NCI-H510A (cell line): ENCODE measurements around the gene EIF4A3.

Experiments
- DNase-seq: peaks from one replicate; lab custom pipeline; 2025; lab: John Stamatoyannopoulos, UW

The EIF4A3 gene

DNA sequence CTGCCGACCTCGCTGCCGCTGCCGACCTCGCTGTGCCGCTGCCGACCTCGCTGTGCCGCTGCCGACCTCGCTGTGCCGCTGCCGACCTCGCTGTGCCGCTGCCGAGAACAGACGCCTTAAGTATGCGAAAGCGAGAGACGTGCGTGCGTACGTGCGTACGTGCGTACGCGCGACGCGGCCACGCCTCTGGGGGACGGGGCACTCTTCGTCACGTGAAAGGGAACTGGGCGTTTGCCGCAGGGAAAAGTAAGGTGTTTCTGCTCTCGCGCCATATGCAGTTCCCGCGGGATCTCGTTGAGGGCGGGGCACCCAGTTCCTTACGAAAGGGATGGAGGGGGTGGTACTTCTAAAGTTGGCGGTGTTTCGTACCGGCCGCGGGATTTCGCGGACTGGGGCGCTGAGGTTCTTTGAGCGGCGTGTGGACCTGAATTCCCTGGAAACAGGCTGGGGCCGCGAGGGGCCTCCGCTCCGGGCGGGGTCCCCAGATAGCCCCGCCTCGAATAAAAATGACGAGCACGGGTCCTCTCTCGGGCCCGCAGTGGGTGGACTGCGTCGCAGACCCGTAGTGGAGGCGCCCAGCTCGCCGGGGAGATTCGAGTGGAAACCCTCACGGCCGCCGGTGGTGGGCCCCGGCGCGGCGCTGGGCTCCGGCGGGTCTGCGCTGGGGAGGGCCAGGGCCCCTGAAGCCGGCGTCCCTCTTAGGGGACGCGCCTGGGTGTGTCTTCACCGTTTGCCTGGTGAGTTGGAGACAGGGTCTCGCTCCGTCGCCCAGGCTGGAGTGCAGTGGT lies at the start of gene EIF4A3:
EIF4A3 (minus strand) TSS at position 94 of the 788 bp plus-strand sequence. CDS start 167 bp downstream, outside the sequence.
- DNase-seq = peak; percentile 99

- no peak for DNase-seq
These were observed 49.7 kb upstream of the EIF4A3 start for GRCh38 chr17:80196652-80197051.

DNA sequence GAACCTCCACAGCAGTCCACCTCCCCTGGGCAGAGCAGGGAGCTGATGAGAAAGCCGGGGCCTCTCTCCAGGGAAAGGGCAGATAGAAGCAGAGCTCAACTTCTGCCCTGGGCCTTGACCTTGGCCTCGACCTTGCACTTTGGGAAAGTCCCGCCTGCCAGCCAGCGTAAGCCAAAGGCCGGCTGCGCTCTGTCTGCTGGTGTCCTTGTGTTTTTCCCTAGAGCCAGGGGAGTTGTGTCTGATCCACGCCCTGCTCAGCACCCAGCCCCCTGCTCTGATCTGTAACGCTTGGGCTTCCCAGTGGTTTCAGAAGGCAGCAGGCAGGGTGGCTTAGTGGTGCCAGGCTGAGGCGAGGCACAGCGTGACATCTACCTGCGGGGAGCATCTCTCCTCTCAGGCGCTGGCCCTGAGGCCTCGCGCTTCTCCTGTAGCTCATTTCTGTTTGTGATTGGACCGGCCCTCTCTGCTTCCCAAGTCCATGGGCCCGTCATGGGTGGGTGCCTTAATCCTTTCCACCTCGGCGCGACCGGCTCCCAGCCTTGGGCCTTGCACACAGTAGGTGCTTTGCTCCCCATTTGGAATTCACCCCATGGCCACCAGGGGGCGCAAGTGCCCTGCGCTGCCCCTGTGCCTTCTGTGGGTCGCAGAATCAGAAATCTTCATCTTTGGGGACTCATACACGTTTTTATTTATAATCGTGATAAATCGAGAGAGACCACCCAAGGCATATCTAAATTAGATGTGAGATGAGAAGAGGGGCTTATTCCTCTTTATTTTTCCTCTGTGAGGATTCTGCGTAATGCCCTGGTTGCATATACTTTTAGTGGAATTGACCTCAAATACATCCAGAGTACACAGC lies 49.0 kb upstream of the EIF4A3 start:
- no peak for DNase-seq

GRCh38 chr17:80195141-80195540 lies 48.2 kb upstream of the EIF4A3 start:
- no peak for DNase-seq

DNA sequence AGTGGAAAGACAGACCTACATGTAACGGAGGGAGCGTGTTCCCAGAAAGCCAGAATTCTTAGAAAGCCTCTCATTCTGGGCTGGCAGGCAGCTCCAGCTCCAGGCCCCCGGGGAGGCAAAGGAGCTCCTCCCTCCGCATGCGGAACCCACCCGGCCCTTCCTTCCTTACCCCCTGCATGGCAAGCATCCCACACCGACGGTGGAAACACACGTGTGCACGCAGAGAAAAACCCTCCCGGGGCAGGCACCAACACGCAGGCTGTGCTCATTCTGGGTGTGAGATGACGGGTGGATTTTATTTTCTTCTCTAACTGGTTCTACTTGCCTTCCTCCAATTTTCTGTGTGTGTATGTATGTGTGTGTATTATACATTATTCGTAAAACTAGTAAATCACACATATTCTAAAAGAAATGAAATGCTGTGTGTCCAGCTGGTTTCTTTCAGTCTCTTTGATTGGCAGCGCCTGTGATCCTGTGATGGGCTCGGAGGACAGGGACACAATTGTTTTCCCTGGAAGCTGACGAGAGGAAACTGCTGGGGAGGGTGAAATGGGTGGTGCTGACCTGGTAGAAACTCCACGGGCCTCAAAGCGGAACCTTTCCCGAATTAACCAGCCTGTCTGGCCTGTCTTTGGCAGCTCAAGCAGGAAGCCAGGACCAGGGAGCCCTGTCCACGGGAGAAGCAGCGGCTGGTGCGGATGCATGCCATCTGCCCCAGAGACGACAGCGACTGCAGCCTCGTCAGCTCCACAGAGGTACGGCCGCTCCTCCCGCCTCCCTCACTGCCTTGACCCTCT lies 45.1 kb upstream of the EIF4A3 start:
- DNase-seq = no peak

- DNase-seq = no peak
These were observed 44.3 kb upstream of the EIF4A3 start for GRCh38 chr17:80191192-80191591.

GRCh38 chr17:80190716-80191115 lies 43.8 kb upstream of the EIF4A3 start:
- no peak for DNase-seq

GRCh38 chr17:80189611-80190010 lies 42.7 kb upstream of the EIF4A3 start:
- DNase-seq = no peak

DNA sequence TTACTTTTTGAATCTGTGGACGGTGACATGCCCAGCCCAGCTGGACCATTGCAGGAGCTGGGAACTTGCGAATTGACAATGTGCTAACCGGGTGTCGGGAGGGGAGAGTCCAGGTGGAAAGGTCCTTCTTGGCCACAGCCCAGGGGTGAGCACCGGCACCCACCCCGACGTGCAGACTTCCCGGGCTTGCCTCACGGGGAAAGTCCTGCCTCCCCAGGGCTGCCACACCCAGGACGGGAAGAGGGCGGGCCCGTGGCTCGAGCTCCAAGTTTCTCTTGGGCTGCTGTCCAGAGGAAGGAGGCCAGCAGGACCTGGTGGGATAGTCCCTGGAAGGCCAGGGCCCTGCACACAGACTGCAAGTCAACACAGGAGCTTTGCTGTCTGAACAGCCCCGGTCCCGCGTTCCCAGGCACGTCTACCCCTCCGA lies 40.6 kb upstream of the EIF4A3 start:
- DNase-seq = no peak

DNA sequence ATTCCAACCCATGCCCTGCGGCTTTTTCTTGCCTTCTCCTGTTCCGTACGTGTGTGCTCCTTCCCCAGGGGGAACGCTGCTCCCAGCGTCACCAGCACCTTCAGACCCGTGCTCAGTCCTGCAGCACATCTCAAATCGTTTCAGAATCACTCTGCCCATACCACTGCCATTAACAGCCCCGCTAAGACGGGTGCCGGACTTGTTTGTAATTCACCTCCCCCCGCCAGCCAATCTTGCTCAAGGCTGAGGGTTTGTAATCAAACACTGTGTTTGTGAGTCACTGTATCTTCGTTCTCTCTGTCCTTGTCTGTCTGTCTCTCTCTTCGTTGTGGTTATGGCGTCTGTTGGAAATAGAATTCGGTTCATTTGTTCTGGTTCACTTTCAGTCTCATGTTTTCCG lies 40.2 kb upstream of the EIF4A3 start:
- DNase-seq = no peak

DNA sequence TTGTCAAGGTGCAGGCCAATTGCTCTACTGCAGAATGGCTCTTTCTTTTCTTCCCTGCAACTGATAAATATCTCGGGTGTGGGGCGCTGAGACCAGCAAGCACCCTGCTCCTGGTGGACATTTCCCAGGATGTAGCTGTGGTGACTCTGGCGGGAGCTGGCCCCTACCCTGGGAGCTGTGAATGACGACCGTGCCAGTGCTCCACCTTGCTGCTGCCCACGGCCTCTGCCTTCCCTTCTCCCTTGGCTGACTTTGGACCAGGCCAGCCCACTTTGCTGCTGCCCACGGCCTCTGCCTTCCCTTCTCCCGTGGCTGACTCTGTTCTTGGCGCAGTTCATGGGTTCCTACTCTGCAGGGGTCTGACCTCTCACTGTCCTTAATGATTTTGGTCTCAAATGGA lies 39.0 kb upstream of the EIF4A3 start:
- no peak for DNase-seq

DNA sequence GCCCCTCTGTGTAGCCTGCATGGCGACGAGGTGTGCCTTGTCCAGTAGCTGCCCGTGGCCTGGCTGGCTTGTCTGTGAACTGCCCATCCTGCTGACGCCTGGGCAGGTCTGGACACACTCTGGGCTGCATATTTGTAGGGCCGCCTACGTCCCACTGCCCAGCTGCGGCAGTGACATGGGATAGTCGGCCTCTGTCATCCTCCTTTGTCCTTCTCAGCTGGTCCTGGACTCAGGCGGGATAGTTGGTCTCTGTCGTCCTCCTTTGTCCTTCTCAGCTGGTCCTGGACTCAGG lies 37.4 kb upstream of the EIF4A3 start:
- no peak for DNase-seq

DNA sequence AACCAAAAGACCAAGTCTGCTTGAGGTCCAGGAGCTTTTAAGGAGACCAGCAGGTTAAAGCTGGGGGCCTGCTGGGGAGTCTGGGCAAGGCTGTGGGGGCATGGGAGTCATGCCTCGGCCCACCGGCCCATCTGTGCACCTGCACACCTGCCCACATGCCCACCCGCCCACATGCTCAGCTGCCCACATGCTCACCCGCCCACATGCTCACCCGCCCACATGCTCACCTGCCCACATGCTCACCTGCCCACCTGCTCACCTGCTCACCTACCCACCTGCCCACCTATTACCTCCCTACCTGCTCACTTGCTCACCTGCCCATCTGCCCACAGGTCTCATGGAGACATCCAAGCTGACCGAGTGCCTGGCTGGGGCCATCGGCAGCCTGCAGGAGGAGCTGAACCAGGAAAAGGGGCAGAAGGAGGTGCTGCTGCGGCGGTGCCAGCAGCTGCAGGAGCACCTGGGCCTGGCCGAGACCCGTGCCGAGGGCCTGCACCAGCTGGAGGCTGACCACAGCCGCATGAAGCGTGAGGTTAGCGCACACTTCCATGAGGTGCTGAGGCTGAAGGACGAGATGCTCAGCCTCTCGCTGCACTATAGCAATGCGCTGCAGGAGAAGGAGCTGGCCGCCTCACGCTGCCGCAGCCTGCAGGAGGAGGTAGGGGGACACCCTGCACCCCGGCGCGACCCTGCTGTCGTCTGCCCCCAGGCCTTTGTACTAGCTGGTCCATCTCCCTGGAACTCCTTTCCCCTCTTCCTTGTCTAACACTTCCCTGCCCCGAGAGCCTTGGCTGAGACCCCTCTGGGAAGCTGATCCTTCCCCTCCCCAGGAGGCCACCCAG lies 36.9 kb upstream of the EIF4A3 start:
- no peak for DNase-seq

DNA sequence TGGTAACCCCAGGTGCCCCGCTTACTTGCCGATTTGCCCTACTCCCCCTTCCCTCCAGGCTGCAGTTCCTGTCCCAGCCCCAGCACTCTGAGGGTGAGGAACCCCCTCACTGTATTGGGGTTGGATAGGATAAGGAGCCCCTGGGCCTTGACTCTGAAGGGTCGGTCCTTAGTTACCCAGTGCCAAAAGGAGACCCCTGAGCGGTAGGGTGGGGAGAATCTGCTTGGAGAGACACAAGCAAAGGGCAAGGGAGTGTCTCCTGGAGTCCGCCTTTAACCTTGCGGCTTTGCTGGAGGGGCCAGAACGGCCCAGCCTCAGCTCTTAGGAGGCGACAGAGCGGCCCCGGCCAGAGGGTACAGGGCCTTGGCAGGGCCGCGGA lies 35.9 kb upstream of the EIF4A3 start:
- DNase-seq = no peak

- no peak for DNase-seq
These were observed 35.4 kb upstream of the EIF4A3 start for GRCh38 chr17:80182118-80182844.

DNA sequence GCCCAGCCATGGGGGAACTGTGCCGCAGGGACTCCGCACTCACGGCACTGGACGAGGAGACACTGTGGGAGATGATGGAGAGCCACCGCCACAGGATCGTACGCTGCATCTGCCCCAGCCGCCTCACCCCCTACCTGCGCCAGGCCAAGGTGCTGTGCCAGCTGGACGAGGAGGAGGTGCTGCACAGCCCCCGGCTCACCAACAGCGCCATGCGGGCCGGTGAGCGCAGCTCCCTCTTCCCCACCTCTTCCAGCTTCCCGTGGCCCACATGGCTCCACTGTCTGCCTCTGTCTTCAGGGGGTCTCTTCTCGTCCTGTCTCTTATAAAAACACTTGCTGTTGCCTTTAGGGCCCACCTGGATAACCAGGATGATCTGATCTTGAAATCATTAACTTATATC lies 34.5 kb upstream of the EIF4A3 start:
- no peak for DNase-seq

DNA sequence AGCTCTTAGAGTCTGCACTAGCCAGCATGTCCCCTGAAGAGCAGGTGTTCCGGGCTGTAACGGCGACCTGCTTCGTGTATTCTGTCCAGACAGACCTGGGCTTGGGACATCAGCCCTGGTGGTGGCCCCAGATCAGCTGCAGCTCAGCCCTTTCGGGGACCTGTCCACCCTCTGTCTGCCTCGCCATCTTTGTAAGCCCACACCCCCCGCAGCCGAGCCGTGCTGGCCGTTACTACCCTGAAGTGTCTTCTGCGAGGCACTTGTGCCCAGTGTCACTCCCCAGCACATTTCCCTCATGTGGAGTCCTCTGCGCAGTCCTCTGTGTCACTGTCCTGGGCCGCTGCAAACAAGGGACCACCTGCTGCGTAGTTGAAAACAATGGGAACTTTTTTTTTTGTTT lies 33.3 kb upstream of the EIF4A3 start:
- DNase-seq = no peak

DNA sequence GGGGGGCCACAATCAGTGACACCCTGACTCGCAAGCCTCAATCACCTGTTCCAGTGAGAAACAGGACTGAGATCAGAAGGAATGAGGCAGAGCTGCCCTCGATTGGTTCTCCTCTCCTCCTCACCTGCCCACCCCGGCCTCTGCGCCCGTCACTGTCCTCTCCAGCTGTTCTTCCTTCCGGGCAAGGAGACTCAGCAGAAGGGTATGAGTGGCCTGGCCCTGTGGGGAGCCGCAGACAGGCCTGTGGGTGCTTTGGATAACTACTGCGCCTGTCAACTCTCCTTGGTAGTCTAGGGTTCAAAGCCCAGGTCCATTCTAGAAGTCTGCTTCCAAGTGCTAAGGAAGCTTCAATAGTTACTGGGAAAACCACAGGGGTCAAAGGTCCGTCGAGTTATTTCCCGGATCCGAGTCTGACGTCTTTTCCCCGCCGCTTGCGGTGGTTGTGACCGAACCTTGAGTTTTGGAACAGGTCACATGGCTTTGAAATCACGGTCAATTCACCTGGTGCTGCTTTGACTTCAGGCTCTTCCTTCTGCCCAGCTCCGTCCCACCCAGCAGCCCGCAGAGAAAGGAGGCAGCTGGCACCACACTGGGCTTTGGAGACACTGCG lies 31.2 kb upstream of the EIF4A3 start:
- DNase-seq = no peak

DNA sequence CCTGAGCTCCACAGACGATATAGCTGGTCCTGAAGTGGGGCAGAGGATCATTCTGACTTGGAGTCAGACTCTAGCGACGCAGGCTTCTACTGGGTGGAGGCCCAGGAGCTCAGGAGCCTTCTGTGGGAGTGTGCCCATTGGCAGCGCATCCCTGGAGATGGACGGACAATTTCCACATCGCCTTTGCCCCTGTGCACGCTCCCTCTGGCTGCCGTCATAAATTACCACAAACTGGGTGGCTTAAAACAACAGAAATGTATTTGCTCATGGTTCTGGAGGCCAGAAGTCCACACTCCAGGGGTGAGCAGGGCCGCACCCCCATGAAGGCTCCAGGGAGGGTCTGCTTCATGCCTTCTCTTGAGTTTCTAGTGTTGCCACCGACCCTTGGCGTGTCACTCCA lies 29.8 kb upstream of the EIF4A3 start:
- DNase-seq = no peak

DNA sequence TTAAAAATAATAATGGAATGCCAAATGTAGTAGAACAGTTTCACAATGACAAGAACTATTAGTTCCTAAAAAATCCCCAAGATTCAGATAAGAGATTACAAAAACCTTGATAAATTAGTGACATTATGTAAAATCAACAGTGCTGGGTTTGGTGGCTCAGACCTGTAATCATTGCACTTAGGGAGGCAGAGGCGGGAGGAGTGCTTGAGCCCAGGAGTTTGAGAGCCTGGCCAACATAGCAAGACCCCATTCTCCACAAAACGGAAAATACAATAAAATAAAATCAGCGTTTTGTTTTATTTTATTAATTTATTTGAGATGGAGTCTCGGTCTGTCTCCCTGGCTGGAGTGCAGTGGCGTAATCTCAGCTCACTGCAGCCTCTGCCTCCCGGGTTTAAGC lies 27.0 kb upstream of the EIF4A3 start:
- no peak for DNase-seq

GRCh38 chr17:80173126-80173525 lies 26.2 kb upstream of the EIF4A3 start:
- no peak for DNase-seq
